Neural cell (in vitro differentiated cells): ENCODE data around the gene TTC39C. TPM values are rescaled to one million over a fixed set of nuclear protein-coding genes. Genes with fewer than 3 reads are reported as not detected.

Source experiments
- H2AFZ ChIP-seq: fragments of 200-600, 300-800 bp; sonication (generic), shearing (Covaris generic); 2 replicates; pipeline ENCODE4 v1.6.0; 2014; ENCODE audit warnings: low read depth, mild to moderate bottlenecking, antibody characterized with exemption, low read length, moderate library complexity
- H3F3A ChIP-seq: fragments of 200-600 bp; shearing (Covaris generic); 2 replicates; pipeline ENCODE4 v1.6.1; 2016; ENCODE audit warnings: mild to moderate bottlenecking, moderate library complexity, mixed read lengths, antibody characterized with exemption, low read length; ENCODE audit not compliant: insufficient read depth, poor library complexity, severe bottlenecking
- H3K27ac ChIP-seq: fragments of 200-600, 300-800 bp; sonication (generic), shearing (Covaris generic); 2 replicates; pipeline ENCODE4 v1.5.1; 2014; ENCODE audit warnings: mild to moderate bottlenecking, low read length, moderate library complexity
- H3K27me3 ChIP-seq: fragments of 300-800, 200-600 bp; sonication (generic), shearing (Covaris generic); 2 replicates; pipeline ENCODE4 v1.6.0; 2014; ENCODE audit warnings: mild to moderate bottlenecking, low read depth, low read length, moderate library complexity; ENCODE audit not compliant: insufficient read depth
- H3K36me3 ChIP-seq: fragments of 300-800, 200-600 bp; sonication (generic), shearing (Covaris generic); 2 replicates; pipeline ENCODE4 v1.5.1; 2014; ENCODE audit warnings: mild to moderate bottlenecking, antibody characterized with exemption, low read length, moderate library complexity; ENCODE audit not compliant: insufficient read depth
- H3K4me2 ChIP-seq: fragments of 300-800, 200-600 bp; sonication (generic), shearing (Covaris generic); 2 replicates; pipeline ENCODE4 v1.6.0; 2014; ENCODE audit warnings: mild to moderate bottlenecking, low read length
- H3K4me3 ChIP-seq: fragments of 300-800, 200-600 bp; sonication (generic), shearing (Covaris generic); 2 replicates; pipeline ENCODE4 v1.5.1; 2014; ENCODE audit warnings: mild to moderate bottlenecking, low read length, moderate library complexity
- H3K79me2 ChIP-seq: fragments of 200-600 bp; shearing (Covaris generic); replicated peaks from 2 replicates; pipeline ENCODE4 v1.6.0; 2014; ENCODE audit warnings: mild to moderate bottlenecking, low read length, moderate library complexity; ENCODE audit not compliant: insufficient read depth
- H3K9ac ChIP-seq: fragments of 300-800, 200-600 bp; sonication (generic), shearing (Covaris generic); 2 replicates; pipeline ENCODE4 v1.6.1; 2016; ENCODE audit warnings: mild to moderate bottlenecking, low read length, mixed read lengths
- H3K9me2 ChIP-seq: fragments of 200-600 bp; shearing (Covaris generic); 2 replicates; pipeline ENCODE4 v1.6.1; 2016; ENCODE audit warnings: mild to moderate bottlenecking, low read length, mixed read lengths; ENCODE audit not compliant: insufficient read depth
- H3K9me3 ChIP-seq: fragments of 200-600, 300-800 bp; sonication (generic), shearing (Covaris generic); 2 replicates; pipeline ENCODE4 v1.6.1; 2016; ENCODE audit warnings: mild to moderate bottlenecking, mixed run types, low read length, moderate library complexity, mixed read lengths
- H4K20me1 ChIP-seq: fragments of 200-600 bp; shearing (Covaris generic); 2 replicates; pipeline ENCODE4 v1.6.1; 2016; ENCODE audit warnings: mild to moderate bottlenecking, mixed run types; ENCODE audit not compliant: insufficient read depth
- CTCF ChIP-seq: fragments of 450-650 bp; IDR thresholded peaks from 2 replicates; pipeline ENCODE4 v1.5.1; 2014; ENCODE audit warnings: antibody characterized with exemption, mild to moderate bottlenecking, moderate library complexity; ENCODE audit not compliant: poor library complexity, severe bottlenecking
- EP300 ChIP-seq: fragments of 450-650 bp; conservative IDR thresholded peaks from 2 replicates; pipeline ENCODE4 v1.6.1; 2014; ENCODE audit warnings: antibody characterized with exemption, mild to moderate bottlenecking, moderate library complexity; ENCODE audit not compliant: poor library complexity, severe bottlenecking
- EZH2 ChIP-seq: fragments of 200-600, 300-800 bp; shearing (Covaris generic), sonication (generic); IDR thresholded peaks from 2 replicates; pipeline ENCODE4 v1.6.1; 2014; ENCODE audit warnings: antibody characterized with exemption, low read length, borderline replicate concordance, mild to moderate bottlenecking; ENCODE audit not compliant: insufficient read depth, poor library complexity, severe bottlenecking
- MXI1 ChIP-seq: fragments of 450-650 bp; conservative IDR thresholded peaks from 2 replicates; pipeline ENCODE4 v1.6.1; 2014; ENCODE audit warnings: antibody characterized with exemption, mild to moderate bottlenecking; ENCODE audit not compliant: poor library complexity, severe bottlenecking
- POLR2AphosphoS5 ChIP-seq: IDR thresholded peaks from 2 replicates; pipeline ENCODE4 v1.6.1; 2012
- RAD21 ChIP-seq: fragments of 450-650 bp; conservative IDR thresholded peaks from 2 replicates; pipeline ENCODE4 v1.6.1; 2014; ENCODE audit warnings: antibody characterized with exemption, mild to moderate bottlenecking, moderate library complexity
- REST ChIP-seq: IDR thresholded peaks from 2 replicates; pipeline ENCODE4 v1.6.1; 2012; ENCODE audit warnings: borderline replicate concordance
- SMC3 ChIP-seq: fragments of 450-650 bp; conservative IDR thresholded peaks from 2 replicates; pipeline ENCODE4 v1.6.1; 2014; ENCODE audit warnings: antibody characterized with exemption, mild to moderate bottlenecking, moderate library complexity; ENCODE audit not compliant: poor library complexity
- TAF1 ChIP-seq: IDR thresholded peaks from 2 replicates; pipeline ENCODE4 v1.6.1; 2012; ENCODE audit warnings: low read depth
- polyA plus RNA-seq: library from polyadenylated mRNA; depleted of rRNA; stranded (reverse); fragments of >200 nt; gene quantifications from 2 replicates; pipeline ENCODE4 v1.2.3, GENCODE V29; 2014

The TTC39C gene
- polyA plus RNA-seq, 1 donor from 2014 or later = 19.9 TPM

DNA sequence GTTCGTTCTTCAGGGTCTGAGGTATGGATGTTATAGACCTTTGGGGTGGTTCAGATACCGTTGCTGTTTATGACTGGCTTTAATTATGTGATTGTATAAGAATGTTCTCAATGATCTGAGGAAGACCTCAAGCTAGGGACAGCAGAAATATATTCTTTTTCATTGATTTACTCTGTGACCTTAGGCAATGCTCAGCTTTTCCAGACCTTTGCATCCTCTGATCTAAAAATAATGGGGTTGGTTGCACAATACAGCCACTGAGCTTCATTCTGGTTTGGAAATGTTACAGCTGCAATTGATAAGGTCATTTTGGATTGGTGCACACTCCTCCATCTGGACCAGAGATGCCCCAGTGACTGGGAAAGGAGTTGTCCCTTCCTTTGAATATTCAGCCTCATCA is 107.1 kb downstream of the TTC39C start:
- no peak overlapping the region for H3K27ac ChIP-seq
- TF ChIP-seq POLR2AphosphoS5 (no peak), REST (no peak), RAD21 (no peak), TAF1 (no peak), EZH2 (no peak), MXI1 (no peak), SMC3 (no peak), CTCF (no peak), EP300 (no peak)
- H3K9me3 ChIP-seq = no peaks in the 10 kb centered on the region
- no peak overlapping the region for H3K4me3 ChIP-seq
- no peaks in the 10 kb centered on the region for H3K79me2 ChIP-seq
- H3F3A ChIP-seq = no peaks in the 10 kb centered on the region
- H3K36me3 ChIP-seq = peaks cover 11% of the 10 kb centered on the region
- H2AFZ ChIP-seq = no peak overlapping the region
- no peaks in the 10 kb centered on the region for H4K20me1 ChIP-seq
- H3K9ac ChIP-seq = no peak overlapping the region
- H3K4me2 ChIP-seq = no peak overlapping the region
- no peaks in the 10 kb centered on the region for H3K27me3 ChIP-seq
- H3K9me2 ChIP-seq = no peaks in the 10 kb centered on the region

DNA sequence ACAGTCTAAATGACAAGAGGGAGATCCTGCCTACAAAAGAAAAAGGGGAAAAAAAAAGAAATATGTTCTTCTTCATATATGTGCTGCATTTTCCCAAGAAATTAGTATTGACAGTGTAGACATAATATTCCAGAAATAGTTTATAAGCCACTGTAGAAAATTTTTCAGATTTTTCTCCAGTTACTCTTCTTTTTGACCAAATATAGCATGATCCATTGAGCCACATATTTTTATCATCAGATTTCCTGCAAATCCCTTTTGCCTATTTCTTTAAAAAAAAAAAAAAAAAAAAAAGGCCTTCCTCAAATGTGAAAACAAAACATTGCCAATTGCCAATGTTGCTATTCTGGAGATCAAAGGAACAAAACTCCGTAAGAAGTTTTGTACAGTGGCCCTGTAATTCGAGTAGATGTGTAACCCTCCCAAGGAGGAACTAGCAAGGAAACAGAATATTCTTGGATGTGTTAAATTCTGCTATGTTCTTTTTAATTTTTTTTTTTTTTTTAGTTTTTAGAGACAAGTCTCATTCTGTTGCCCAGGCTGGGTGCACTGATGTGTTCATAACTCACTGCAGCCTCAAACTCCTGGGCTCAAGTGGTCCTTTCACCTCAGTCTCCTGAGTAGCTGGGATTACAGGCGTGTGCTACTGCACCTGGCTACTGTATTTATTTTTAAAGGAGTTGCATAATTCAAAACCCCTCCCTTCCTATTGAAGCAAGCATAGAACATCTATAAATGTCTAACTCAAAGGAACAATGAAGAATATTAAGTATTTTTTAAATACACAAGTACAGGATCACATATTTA is 111.8 kb downstream of the TTC39C start:
- H3K9ac ChIP-seq = no peak overlapping the region
- no peaks in the 10 kb centered on the region for H3K9me2 ChIP-seq
- H3F3A ChIP-seq = no peaks in the 10 kb centered on the region
- no peaks in the 10 kb centered on the region for H3K27me3 ChIP-seq
- no peak overlapping the region for H3K4me2 ChIP-seq
- H4K20me1 ChIP-seq = no peaks in the 10 kb centered on the region
- no peak overlapping the region for H3K27ac ChIP-seq
- no peak overlapping the region for H3K4me3 ChIP-seq
- H2AFZ ChIP-seq = no peak overlapping the region
- H3K9me3 ChIP-seq = no peaks in the 10 kb centered on the region
- H3K79me2 ChIP-seq = no peaks in the 10 kb centered on the region
- TF ChIP-seq RAD21 (no peak), TAF1 (no peak), EZH2 (no peak), MXI1 (no peak), CTCF (no peak), POLR2AphosphoS5 (no peak)
- peaks cover 10% of the 10 kb centered on the region for H3K36me3 ChIP-seq
